Measurements from ENCODE around the gene SEMA3E.

Gene SEMA3E

DNA sequence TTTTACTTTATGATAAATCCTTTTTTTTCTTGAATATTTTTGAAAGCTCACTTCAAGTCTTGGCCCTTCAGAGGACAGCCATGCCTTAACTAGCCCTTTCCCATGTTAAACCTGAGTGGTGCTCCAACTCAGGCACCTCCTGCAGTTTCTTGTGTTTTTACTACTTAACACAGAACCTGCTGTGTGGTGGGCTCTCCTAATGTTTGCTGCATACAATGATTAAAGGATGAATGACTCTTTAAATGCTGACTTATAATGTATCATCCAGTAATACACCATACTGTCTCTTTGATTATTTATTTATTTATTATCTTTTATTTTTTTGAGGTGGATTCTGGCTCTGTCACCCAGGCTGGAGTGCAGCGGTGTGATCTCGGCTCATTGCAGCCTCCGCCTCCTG lies 179.4 kb downstream of the SEMA3E start:
- no peak for DNase-seq (ENCODE audit: low read depth in 1 of 2, low spot score in 1 of 2)
- Histone ChIP-seq H3K27ac (replicated peaks) (no peak overlapping the region), H3K27me3 (ENCODE audit: insufficient read depth, poor library complexity, severe bottlenecking) (no peaks in the 10 kb centered on the region), H3K4me3 (replicated peaks; ENCODE audit: insufficient read depth, low read length) (no peak overlapping the region)
- no peak for TF ChIP-seq POLR2AphosphoS5 (IDR thresholded peaks at IDR 0.05; ENCODE audit: low read depth)
- TF ChIP-seq, protein P1, sequence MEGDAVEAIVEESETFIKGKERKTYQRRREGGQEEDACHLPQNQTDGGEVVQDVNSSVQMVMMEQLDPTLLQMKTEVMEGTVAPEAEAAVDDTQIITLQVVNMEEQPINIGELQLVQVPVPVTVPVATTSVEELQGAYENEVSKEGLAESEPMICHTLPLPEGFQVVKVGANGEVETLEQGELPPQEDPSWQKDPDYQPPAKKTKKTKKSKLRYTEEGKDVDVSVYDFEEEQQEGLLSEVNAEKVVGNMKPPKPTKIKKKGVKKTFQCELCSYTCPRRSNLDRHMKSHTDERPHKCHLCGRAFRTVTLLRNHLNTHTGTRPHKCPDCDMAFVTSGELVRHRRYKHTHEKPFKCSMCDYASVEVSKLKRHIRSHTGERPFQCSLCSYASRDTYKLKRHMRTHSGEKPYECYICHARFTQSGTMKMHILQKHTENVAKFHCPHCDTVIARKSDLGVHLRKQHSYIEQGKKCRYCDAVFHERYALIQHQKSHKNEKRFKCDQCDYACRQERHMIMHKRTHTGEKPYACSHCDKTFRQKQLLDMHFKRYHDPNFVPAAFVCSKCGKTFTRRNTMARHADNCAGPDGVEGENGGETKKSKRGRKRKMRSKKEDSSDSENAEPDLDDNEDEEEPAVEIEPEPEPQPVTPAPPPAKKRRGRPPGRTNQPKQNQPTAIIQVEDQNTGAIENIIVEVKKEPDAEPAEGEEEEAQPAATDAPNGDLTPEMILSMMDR (IDR thresholded peaks at IDR 0.05; ENCODE audit: insufficient read depth, low read length), result no peak
- TF ChIP-seq SPI1 (IDR thresholded peaks at IDR 0.05; ENCODE audit: borderline replicate concordance, low read depth), result no peak
- no peak for TF ChIP-seq REST (IDR thresholded peaks at IDR 0.05; ENCODE audit: insufficient replicate concordance, low read depth)
- no peak for TF ChIP-seq GABPA (IDR thresholded peaks at IDR 0.05; ENCODE audit: low read depth)

DNA sequence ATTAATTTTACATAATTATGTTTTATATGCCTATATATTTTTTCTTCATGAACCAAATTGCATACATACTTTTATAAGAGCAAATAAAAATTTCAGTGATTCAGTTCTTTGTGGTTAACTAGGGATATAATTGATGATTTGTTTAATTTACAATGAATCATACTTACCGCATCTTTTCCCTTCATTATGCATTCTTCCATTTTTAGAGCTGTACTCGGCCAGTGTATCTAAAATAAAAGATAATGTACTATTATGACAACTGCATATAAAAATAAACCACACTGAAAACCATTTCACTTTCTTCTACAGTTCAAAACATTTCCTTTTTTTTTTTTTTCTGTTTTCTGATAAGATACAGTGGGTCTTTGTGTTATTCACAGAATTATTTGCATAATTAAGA lies 179.9 kb downstream of the SEMA3E start:
- TF ChIP-seq, protein P1 (IDR thresholded peaks at IDR 0.05; ENCODE audit: insufficient read depth, low read length), result no peak
- TF ChIP-seq GABPA (IDR thresholded peaks at IDR 0.05; ENCODE audit: low read depth) (no peak), SPI1 (IDR thresholded peaks at IDR 0.05; ENCODE audit: borderline replicate concordance, low read depth) (no peak), POLR2AphosphoS5 (IDR thresholded peaks at IDR 0.05; ENCODE audit: low read depth) (no peak), REST (IDR thresholded peaks at IDR 0.05; ENCODE audit: insufficient replicate concordance, low read depth) (no peak)
- DNase-seq (ENCODE audit: low read depth in 1 of 2, low spot score in 1 of 2), result no peak
- H3K27ac ChIP-seq (replicated peaks), result no peak overlapping the region
- H3K4me3 ChIP-seq (replicated peaks; ENCODE audit: insufficient read depth, low read length), result no peak overlapping the region
- H3K27me3 ChIP-seq (ENCODE audit: insufficient read depth, poor library complexity, severe bottlenecking), result no peaks in the 10 kb centered on the region

DNA sequence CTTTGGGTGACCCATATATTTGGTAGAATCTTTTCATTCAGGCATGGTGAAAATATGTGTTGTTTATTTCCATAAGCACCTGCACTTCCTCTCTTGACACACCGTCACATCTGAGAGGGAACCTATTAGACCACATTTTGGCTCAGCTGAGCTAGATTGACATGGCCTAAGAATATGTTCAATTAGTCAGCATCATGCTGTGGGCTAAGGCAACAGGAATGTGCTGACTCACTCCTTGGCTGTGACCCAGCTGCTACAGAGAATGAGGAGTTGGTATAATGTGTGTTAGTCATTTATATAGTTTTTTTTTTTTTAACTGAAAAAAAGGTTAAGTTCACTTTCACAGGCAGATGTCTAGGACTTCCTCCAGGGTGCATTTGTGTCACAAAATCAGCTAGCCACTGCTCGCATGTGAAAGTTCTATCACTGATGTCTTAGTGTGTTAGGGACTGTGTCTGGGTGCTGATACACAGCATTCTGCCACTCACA lies 180.6 kb downstream of the SEMA3E start:
- Histone ChIP-seq H3K27me3 (ENCODE audit: insufficient read depth, poor library complexity, severe bottlenecking) (no peaks in the 10 kb centered on the region), H3K27ac (replicated peaks) (no peak overlapping the region), H3K4me3 (replicated peaks; ENCODE audit: insufficient read depth, low read length) (no peak overlapping the region)
- TF ChIP-seq SPI1 (IDR thresholded peaks at IDR 0.05; ENCODE audit: borderline replicate concordance, low read depth), result peak; percentile 72
- TF ChIP-seq POLR2AphosphoS5 (IDR thresholded peaks at IDR 0.05; ENCODE audit: low read depth), result no peak
- no peak for TF ChIP-seq REST (IDR thresholded peaks at IDR 0.05; ENCODE audit: insufficient replicate concordance, low read depth)
- peak; percentile 40 to 68 for DNase-seq (ENCODE audit: low read depth in 1 of 2, low spot score in 1 of 2)
